ENCODE measurements around the gene GSAP.

DNA sequence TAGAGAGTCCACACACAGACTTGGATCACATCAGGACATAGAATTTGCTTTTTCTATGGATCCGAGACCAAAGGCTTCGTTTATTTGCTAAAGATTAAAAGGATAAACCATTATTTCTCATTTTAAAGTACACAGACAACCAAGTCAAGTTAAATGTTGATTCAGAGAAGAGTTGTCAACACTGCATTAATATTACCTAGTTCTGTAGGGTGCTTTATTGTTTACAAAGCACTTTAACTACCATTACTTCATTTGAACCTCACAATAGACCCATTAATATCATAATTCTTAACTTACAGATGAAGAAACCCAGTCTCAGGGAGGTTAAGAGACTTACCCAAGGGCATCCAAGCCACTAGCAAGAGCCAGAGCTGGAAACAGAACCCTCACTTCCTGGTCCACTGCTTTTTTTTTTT lies 43.2 kb upstream of the GSAP start:
- TF ChIP-seq, protein P1, sequence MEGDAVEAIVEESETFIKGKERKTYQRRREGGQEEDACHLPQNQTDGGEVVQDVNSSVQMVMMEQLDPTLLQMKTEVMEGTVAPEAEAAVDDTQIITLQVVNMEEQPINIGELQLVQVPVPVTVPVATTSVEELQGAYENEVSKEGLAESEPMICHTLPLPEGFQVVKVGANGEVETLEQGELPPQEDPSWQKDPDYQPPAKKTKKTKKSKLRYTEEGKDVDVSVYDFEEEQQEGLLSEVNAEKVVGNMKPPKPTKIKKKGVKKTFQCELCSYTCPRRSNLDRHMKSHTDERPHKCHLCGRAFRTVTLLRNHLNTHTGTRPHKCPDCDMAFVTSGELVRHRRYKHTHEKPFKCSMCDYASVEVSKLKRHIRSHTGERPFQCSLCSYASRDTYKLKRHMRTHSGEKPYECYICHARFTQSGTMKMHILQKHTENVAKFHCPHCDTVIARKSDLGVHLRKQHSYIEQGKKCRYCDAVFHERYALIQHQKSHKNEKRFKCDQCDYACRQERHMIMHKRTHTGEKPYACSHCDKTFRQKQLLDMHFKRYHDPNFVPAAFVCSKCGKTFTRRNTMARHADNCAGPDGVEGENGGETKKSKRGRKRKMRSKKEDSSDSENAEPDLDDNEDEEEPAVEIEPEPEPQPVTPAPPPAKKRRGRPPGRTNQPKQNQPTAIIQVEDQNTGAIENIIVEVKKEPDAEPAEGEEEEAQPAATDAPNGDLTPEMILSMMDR (IDR thresholded peaks at IDR 0.05) = no peak
- TF ChIP-seq POLR2AphosphoS5 (IDR thresholded peaks at IDR 0.05; ENCODE audit: low read depth, low read length) = no peak
- TF ChIP-seq, protein P2, sequence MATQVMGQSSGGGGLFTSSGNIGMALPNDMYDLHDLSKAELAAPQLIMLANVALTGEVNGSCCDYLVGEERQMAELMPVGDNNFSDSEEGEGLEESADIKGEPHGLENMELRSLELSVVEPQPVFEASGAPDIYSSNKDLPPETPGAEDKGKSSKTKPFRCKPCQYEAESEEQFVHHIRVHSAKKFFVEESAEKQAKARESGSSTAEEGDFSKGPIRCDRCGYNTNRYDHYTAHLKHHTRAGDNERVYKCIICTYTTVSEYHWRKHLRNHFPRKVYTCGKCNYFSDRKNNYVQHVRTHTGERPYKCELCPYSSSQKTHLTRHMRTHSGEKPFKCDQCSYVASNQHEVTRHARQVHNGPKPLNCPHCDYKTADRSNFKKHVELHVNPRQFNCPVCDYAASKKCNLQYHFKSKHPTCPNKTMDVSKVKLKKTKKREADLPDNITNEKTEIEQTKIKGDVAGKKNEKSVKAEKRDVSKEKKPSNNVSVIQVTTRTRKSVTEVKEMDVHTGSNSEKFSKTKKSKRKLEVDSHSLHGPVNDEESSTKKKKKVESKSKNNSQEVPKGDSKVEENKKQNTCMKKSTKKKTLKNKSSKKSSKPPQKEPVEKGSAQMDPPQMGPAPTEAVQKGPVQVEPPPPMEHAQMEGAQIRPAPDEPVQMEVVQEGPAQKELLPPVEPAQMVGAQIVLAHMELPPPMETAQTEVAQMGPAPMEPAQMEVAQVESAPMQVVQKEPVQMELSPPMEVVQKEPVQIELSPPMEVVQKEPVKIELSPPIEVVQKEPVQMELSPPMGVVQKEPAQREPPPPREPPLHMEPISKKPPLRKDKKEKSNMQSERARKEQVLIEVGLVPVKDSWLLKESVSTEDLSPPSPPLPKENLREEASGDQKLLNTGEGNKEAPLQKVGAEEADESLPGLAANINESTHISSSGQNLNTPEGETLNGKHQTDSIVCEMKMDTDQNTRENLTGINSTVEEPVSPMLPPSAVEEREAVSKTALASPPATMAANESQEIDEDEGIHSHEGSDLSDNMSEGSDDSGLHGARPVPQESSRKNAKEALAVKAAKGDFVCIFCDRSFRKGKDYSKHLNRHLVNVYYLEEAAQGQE (IDR thresholded peaks at IDR 0.05; ENCODE audit: insufficient read depth in 1 of 2, low read depth in 2 of 2, low read length in 1 of 2) = no peak
- no peak for TF ChIP-seq SIN3A (IDR thresholded peaks at IDR 0.05; ENCODE audit: borderline replicate concordance, insufficient read depth, low read depth, low read length)
- no peak for TF ChIP-seq TCF7L2 (IDR thresholded peaks at IDR 0.05; ENCODE audit: low read depth, low read length)

Measured in Panc1 (cell line).